ENCODE results near the gene PUSL1. TPM values are rescaled to one million over a fixed set of nuclear protein-coding genes. Genes with fewer than 3 reads are reported as not detected.

Gene PUSL1
- total and polyA plus RNA-seq, 2 of the 13 experiments (the other 11 are each of a cell fraction or from before 2014, with no cell fraction given): 8.3 to 22.2 TPM

- 80% methylated on average over 1 of the region's 29 CpGs for WGBS (ENCODE audit: low lambda C conversion rate)
- Histone ChIP-seq H3K9me3 (ENCODE audit: low read length) (no peaks in the 10 kb centered on the region), H3K27me3 (ENCODE audit: control insufficient read depth in 1 of 2, insufficient read depth in 2 of 2, low read length in 2 of 2) (no peaks in the 10 kb centered on the region), H2AFZ (ENCODE audit: low read length) (no peak overlapping the region), H3K4me1 (ENCODE audit: insufficient read depth, low read length) (peaks cover 38% of the 10 kb centered on the region), H3K4me3 (replicated peaks in 1 of 3; ENCODE audit: insufficient read depth in 1 of 3, low read depth in 2 of 3, low read length in 3 of 3) (peak overlapping the region; percentile 77 to 93 (median 91)), H4K20me1 (ENCODE audit: insufficient read depth, low read length) (no peaks in the 10 kb centered on the region; the same call in 1 of the 2 replicates), H3K79me2 (ENCODE audit: insufficient read depth, low read length) (peaks cover 15% of the 10 kb centered on the region), H3K36me3 (replicated peaks in 1 of 2; ENCODE audit: control insufficient read depth in 1 of 2, insufficient read depth in 2 of 2, low read length in 2 of 2) (no peaks in the 10 kb centered on the region), H3K27ac (ENCODE audit: extremely low read length, insufficient read depth, low read length) (peak overlapping the region; percentile 79), H3K4me2 (ENCODE audit: low read depth, low read length) (peak overlapping the region; percentile 98), H3K9ac (ENCODE audit: insufficient read depth, low read depth, low read length) (peak overlapping the region; percentile 88)
- POLR2A ChIA-PET: interaction anchor here (0.5 to 2.0 kb wide), 10 partner anchors 10 to 180 kb away, joined by 3 to 11 read pairs (median 4); partner anchors contain the start of genes AURKAIP1, TAS1R3 and UBE2J2
- intact Hi-C loops (cut with micrococcal nuclease; ENCODE audit: unreplicated experiment) (no loop called here), in situ Hi-C loops (cut with HindIII; ENCODE audit: extremely low pct_ligation_motif_present, low pct_unique_long_range_greater_than_20kb) (no loop called here)
- no peak for FAIRE-seq
- CTCF ChIA-PET (ENCODE audit: low intra/inter-chr PET ratio, low total read pairs): no interaction called here
- BruUV-seq (replicated peaks): no TSS peak
- DNase-seq (ENCODE audit: low spot score): peak; percentile 62
- peak; percentile 3 for ATAC-seq
- TF ChIP-seq, protein P1, sequence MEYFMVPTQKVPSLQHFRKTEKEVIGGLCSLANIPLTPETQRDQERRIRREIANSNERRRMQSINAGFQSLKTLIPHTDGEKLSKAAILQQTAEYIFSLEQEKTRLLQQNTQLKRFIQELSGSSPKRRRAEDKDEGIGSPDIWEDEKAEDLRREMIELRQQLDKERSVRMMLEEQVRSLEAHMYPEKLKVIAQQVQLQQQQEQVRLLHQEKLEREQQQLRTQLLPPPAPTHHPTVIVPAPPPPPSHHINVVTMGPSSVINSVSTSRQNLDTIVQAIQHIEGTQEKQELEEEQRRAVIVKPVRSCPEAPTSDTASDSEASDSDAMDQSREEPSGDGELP (IDR thresholded peaks at IDR 0.05; ENCODE audit: borderline replicate concordance, low read depth): no peak
- TF ChIP-seq TBP (CRISPR knock-in tag; IDR thresholded peaks at IDR 0.05) (no peak), NRL (CRISPR knock-in tag; IDR thresholded peaks at IDR 0.05; ENCODE audit: borderline replicate concordance) (no peak), JUND (CRISPR knock-in tag; IDR thresholded peaks at IDR 0.05) (peak; percentile 66), TCF12 (IDR thresholded peaks at IDR 0.05) (no peak), TCF12 (CRISPR knock-in tag; IDR thresholded peaks at IDR 0.05) (no peak), MIER2 (CRISPR knock-in tag; IDR thresholded peaks at IDR 0.05) (no peak), ZBTB4 (CRISPR knock-in tag; IDR thresholded peaks at IDR 0.05; ENCODE audit: borderline replicate concordance) (peak; percentile 15; the same call in 1 of the 2 replicates), ZNF891 (CRISPR knock-in tag; IDR thresholded peaks at IDR 0.05) (no peak), KDM6A (CRISPR knock-in tag; IDR thresholded peaks at IDR 0.05; ENCODE audit: low read depth) (no peak), ZNF337 (CRISPR knock-in tag; IDR thresholded peaks at IDR 0.05; ENCODE audit: borderline replicate concordance, low read depth) (no peak), ZNF619 (CRISPR knock-in tag; IDR thresholded peaks at IDR 0.05) (no peak), E2F1 (CRISPR knock-in tag; IDR thresholded peaks at IDR 0.05) (no peak), NCOR1 (IDR thresholded peaks at IDR 0.05; ENCODE audit: borderline replicate concordance, low read length) (no peak)
- TF ChIP-seq, protein P2, sequence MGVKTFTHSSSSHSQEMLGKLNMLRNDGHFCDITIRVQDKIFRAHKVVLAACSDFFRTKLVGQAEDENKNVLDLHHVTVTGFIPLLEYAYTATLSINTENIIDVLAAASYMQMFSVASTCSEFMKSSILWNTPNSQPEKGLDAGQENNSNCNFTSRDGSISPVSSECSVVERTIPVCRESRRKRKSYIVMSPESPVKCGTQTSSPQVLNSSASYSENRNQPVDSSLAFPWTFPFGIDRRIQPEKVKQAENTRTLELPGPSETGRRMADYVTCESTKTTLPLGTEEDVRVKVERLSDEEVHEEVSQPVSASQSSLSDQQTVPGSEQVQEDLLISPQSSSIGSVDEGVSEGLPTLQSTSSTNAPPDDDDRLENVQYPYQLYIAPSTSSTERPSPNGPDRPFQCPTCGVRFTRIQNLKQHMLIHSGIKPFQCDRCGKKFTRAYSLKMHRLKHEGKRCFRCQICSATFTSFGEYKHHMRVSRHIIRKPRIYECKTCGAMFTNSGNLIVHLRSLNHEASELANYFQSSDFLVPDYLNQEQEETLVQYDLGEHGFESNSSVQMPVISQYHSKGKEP (CRISPR knock-in tag; IDR thresholded peaks at IDR 0.05): no peak
- TF ChIP-seq, protein P3, sequence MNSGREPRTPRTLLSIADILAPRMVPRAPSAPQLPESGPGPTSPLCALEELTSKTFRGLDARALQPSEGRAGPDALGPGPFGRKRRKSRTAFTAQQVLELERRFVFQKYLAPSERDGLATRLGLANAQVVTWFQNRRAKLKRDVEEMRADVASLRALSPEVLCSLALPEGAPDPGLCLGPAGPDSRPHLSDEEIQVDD (CRISPR knock-in tag; IDR thresholded peaks at IDR 0.05; ENCODE audit: borderline replicate concordance): 0 out of 2 replicates have a peak, but pooled peaks have one; percentile 37
Observed at GRCh38 chr1:1304331-1305299, 3.8 kb upstream of the PUSL1 start.

Measured in HepG2 (cell line).